ENCODE data around the gene KCTD1. TPM values are rescaled to one million over a fixed set of nuclear protein-coding genes. Genes with fewer than 3 reads are reported as not detected.
"Not testable (repeated sequence)": the region's sequence is repeated elsewhere in the genome, so short reads cannot be mapped to it uniquely, and the experiment has no call there.

KCTD1 gene
- total RNA-seq, 1 experiment from 2014 or later = 13.8 TPM

GRCh38 chr18:26457611-26458353 is 90.6 kb downstream of the KCTD1 start:
- no peak for DNase-seq (ENCODE audit: low spot score)

GRCh38 chr18:26457195-26457594 is 91.2 kb downstream of the KCTD1 start:
- DNase-seq (ENCODE audit: low spot score) = no peak

GRCh38 chr18:26456070-26456491 is 92.3 kb downstream of the KCTD1 start:
- DNase-seq (ENCODE audit: low spot score) = no peak

- no peak for DNase-seq (ENCODE audit: low spot score)
Measured at GRCh38 chr18:26455639-26456038, 92.7 kb downstream of the KCTD1 start.

GRCh38 chr18:26454616-26455015 is 93.7 kb downstream of the KCTD1 start:
- no peak for DNase-seq (ENCODE audit: low spot score)

- DNase-seq (ENCODE audit: low spot score) = no peak
Measured at GRCh38 chr18:26454192-26454591, 94.2 kb downstream of the KCTD1 start.

GRCh38 chr18:26453386-26453901 is 94.9 kb downstream of the KCTD1 start:
- no peak for DNase-seq (ENCODE audit: low spot score)

GRCh38 chr18:26450989-26451682 is 97.2 kb downstream of the KCTD1 start:
- no peak for DNase-seq (ENCODE audit: low spot score)

- no peak for DNase-seq (ENCODE audit: low spot score)
Measured at GRCh38 chr18:26448714-26449159, 99.6 kb downstream of the KCTD1 start.

GRCh38 chr18:26443853-26444252 is 104.5 kb downstream of the KCTD1 start:
- no peak for DNase-seq (ENCODE audit: low spot score)

- no peak for DNase-seq (ENCODE audit: low spot score)
Measured at GRCh38 chr18:26442126-26442525, 106.2 kb downstream of the KCTD1 start.

GRCh38 chr18:26440644-26441043 is 107.7 kb downstream of the KCTD1 start:
- DNase-seq (ENCODE audit: low spot score) = no peak

GRCh38 chr18:26439537-26439936 is 108.8 kb downstream of the KCTD1 start:
- DNase-seq (ENCODE audit: low spot score) = no peak

GRCh38 chr18:26438980-26439379 is 109.4 kb downstream of the KCTD1 start:
- no peak for DNase-seq (ENCODE audit: low spot score)

GRCh38 chr18:26437634-26438033 is 110.7 kb downstream of the KCTD1 start:
- not testable (repeated sequence) for DNase-seq (ENCODE audit: low spot score)

- peak; percentile 77 for DNase-seq (ENCODE audit: low spot score)
Measured at GRCh38 chr18:26436176-26437051, 111.9 kb downstream of the KCTD1 start.

GRCh38 chr18:26435415-26436095 is 112.8 kb downstream of the KCTD1 start:
- DNase-seq (ENCODE audit: low spot score) = no peak

- no peak for DNase-seq (ENCODE audit: low spot score)
Measured at GRCh38 chr18:26434887-26435286, 113.5 kb downstream of the KCTD1 start.

- no peak for DNase-seq (ENCODE audit: low spot score)
Measured at GRCh38 chr18:26432651-26433424, 115.5 kb downstream of the KCTD1 start.

- peak; percentile 60 for DNase-seq (ENCODE audit: low spot score)
Measured at GRCh38 chr18:26429535-26430226, 118.7 kb downstream of the KCTD1 start.
